HG03575 (cell line): ENCODE results near the gene HDGFL2.
"Not testable (repeated sequence)": the region's sequence is repeated elsewhere in the genome, so short reads cannot be mapped to it uniquely, and the experiment has no call there.

ENCODE experiments used
- ATAC-seq: cut with Tn5 transposase; IDR thresholded peaks from one replicate; pipeline ENCODE4 v1.9.1; 2021; ENCODE audit not compliant: unreplicated experiment, insufficient number of reproducible peaks, low FRiP score; ENCODE audit errors: extremely low read depth

HDGFL2 gene

DNA sequence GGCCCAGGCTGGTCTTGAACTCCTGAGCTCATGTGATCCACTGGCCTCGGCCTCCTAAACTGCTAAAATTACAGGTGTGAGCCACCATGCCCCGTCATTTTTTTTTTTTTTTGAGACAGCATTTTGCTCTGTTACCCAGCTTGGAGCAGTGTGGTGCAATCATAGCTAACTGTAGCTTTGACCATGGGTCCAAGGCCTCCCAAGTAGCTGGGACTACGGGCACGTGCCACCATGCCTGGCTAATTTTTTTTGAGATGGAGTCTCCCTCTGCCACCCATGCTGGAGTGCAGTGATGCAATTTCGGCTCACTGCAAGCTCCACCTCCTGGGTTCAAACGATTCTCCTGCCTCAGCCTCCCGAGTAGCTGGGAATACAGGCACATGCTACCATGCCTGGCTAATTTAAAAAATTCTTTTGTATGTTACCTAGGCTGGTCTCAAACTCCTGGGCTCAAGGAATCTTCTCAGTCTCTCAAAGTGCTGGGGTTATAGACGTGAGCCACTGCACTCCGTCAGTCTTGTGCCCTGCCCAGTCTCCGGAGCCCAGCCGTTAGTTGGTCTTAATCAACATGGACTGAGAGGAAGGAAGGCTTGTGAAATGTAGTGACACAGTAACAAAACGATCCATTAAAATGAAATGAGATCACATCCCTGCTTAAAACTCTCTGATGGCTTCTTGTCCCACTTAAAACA lies 69.2 kb downstream of the HDGFL2 start:
- ATAC-seq: no peak

DNA sequence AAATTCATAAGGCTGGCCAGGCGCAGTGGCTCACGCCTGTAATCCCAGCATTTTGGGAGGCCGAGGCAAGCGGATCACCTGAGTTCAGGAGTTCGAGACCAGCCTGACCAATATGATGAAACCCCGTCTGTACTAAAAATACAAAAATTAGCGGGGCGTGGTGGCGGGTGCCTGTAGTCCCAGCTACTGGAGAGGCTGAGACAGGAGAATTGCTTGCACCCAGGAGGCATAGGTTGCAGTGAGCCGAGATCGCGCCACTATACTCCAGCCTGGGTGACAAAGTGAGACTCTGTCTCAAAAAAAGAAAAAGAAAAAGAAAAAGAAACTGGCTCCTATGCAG lies 69.7 kb downstream of the HDGFL2 start:
- not testable (repeated sequence) for ATAC-seq

DNA sequence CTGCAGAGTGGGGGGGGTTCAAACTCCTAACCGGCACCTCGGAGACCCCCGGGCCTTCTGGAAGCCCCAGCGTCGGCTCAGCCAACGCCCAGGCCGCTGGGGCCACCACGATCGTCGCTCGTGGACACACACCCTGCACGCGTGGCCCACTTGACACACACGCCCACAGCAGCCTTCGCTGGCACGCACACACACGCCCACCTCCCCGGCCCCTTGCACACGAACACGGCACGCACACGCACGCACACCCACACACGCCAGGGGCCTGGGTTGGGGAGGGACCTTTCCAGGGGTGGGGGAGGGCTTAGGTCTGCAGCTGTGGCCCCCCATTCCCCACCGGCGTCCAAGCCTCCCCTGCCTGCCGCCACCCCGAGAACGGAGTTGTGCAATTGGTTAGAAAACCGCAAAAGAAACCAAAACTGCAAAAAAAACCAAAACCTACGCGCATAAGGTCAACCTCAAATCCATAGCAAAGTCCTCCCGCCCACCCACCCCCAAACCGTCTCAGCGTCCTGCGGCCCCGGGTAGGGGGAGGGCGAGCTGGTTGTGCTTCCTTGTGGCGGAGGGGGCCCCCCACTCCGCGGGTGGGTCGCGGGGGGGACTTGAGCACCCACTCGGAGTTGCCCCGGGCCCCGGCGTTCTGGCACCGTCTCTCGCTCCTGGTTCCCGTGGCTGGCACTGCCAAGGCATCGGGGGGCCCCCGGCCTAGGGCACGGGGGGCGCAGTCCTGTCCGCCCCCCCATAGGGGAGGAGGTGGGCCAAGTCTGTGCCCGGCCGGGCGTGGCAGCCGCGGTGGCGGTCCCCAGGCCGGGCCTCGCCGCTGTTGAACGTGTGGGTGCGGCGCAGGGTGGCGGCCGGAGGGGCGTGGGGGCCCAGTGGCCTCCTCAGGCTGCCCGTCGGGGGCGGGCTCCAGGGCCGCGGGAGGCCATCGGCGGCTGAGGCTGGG lies 71.1 kb downstream of the HDGFL2 start:
- ATAC-seq: no peak

DNA sequence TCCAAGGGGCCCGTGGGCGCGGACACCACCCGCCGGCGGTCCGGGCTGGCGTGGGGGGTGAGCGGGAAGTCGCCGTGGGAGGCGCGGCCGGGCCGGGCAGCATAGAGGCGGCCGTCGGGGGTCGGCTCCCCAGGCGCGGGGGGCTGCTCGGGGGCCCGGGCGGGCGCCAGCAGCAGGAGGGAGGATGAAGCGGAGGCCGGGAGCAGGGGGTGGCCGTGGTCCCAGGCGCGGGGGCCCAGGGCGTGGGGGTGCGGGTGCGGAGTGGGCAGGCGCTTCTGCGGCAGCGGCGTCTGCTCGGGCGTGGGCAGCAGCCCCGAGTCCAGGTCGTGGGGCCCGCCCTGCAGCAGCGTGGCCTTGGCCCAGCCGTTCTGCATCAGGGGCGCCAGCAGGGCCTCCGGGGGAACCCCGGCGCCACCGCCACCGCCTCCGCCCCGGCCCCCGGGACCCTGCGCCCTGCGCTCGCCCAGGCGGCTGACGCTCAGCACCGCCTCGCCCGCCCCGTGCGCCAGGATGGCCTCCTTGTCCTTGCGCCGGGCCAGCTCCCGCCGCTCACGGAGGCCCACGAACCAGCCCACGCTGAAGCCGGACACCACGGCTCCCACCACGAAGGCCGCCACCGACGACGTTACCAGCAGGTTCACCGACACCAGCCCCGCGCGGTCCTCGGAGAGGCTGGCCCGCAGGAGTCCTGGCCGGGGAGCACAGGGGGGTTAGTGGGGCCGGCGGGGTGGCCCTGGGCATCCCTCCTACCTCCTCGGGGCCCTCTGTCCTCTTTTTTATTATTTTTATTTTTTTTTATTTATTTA lies 71.9 kb downstream of the HDGFL2 start:
- no peak for ATAC-seq

DNA sequence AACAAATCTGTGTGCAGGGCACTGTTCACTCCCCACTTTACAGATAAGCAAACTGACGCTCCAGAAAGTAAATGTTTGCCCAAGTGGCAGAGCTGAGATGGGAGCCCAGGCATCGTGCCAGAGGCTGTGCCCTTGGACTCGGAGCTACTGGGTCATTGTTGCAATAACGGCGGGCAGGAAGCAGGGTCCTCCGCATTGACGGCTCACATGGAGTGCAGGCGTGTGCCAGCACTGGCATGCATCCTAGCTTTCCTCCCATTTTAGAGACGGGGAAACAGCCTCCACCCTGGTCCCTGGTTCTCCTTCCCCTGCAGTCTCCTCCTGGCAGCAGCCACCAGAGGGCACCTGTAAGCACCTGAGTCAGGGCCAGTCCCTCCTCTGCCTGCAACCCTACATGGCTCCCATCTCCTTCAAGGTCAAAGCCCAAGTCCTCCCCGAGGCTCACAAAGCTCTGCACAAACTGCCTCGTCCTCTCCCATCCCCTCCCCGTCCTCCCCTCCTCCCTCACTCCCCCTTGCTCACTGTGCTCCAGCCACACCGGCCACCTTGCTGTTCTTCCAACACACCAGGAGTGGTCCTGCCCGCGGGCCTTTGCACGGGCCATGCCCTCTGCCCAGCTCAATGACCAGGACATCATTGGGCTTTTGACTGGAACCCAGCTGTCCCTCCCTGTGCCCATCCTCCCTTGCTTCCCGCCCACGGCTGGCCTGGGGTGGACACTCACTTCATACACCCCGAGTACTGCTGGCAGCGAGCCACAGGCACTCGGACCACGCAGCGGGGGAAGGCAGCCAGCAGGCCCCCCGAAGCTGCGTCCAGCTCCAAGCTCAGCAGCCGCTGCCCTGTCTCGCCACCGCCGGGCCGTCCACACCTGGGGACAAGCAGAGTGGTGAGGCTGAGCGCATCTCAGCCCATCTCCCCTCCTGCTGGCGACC lies 75.5 kb downstream of the HDGFL2 start:
- ATAC-seq: no peak

DNA sequence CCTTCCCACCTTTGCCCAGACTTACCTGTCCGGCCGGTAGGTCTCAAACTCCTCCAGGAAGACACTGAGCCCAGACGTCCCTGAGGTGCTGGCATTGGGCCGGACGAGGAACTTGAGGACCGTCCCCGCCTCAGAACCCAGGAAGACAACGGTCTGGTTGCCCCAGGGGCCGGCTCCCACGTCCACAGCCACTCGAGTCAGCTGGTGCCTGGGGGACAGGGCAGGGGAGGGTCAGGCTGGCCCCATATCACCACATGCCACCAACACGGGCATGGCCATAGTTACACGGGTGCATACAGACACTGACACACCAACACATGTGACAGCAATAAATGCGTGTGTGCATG lies 76.1 kb downstream of the HDGFL2 start:
- ATAC-seq: no peak

DNA sequence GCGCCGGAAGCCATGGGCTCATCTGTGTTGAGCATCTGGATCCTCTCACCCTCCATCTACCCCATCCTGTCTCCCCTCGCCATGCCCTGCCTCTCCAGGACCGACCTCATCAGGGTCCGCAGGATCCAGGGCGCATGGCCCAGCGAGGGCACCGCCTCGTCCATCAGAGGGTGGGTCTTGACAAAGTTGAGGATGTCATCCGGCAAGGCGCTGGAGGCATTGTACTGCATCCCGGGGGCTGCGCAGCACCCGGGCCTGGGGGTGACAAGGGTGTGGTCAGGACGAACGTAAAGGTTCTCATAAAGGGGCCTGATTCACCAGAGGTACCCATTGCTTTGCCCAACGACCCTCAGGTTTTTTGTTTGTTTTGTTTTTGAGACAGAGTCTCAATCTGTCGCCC lies 77.9 kb downstream of the HDGFL2 start:
- ATAC-seq: no peak

DNA sequence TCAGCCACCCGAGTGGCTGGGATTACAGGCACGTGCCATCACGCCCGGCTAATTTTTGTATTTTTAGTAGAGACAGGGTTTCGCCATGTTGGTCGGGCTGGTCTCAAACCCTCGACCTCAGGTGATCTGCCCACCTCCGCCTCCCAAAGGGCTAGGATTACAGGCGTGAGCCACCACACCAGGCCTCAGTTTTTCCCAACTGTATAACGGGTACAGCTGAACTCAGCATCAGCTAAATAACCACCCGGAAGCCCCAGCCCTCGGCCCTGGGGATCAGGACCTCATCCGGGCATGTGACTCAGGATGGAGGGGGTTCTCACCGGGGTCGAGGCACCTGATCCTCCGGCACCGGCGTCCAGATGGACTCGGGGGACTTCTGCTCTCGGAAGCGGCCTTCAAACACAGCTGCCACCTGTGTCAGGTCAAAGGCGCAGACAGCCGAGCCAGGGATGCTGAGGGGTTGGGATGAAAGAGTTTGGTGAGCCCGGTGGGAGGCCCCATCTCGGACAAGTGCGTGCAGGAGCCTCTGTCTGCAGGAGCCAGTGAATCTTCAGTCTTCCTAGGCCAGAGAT lies 78.5 kb downstream of the HDGFL2 start:
- ATAC-seq: no peak
